Esophagus muscularis mucosa (tissue), 4 donors: Measurements from ENCODE around the gene ASMT.

Experiments used
- CTCF ChIP-seq, 3 experiments: fragments of 200-600 bp in 2 of 3; fragments of 450-650 bp in 1 of 3; sonication (generic) in 2 of 3; IDR thresholded peaks; one replicate each; pipeline ENCODE4 v1.5.1; 2017 to 2019; ENCODE audit warnings: antibody characterized with exemption in 3 of 3, mild to moderate bottlenecking in 2 of 3, moderate library complexity in 1 of 3
- EP300 ChIP-seq: sonication (generic); formaldehyde crosslinking; IDR thresholded peaks from one replicate; pipeline ENCODE4 v1.6.1; 2017; ENCODE audit warnings: antibody characterized with exemption
- POLR2A ChIP-seq: fragments of 450-650 bp; IDR thresholded peaks from one replicate; pipeline ENCODE4 v1.6.1; 2017; ENCODE audit warnings: antibody characterized with exemption, moderate library complexity, mild to moderate bottlenecking, low read depth

GRCh38 chrX:1609762-1610161 lies 5.1 kb upstream of the ASMT start:
- TF ChIP-seq CTCF (IDR thresholded peaks at IDR 0.05) (no peak), POLR2A (no peak), EP300 (no peak)
